Activated CD4-positive, alpha-beta T cell treated with anti-CD3 and anti-CD28 coated beads, Interleukin-10, Interleukin-2, amounts not matched to agents 100 ng/mL and 50 ng/mL, durations not matched to agents 16 hours and 8 hours (primary cell): ENCODE measurements around the gene PRAMEF10.
"Not testable (repeated sequence)": the region's sequence is repeated elsewhere in the genome, so short reads cannot be mapped to it uniquely, and the experiment has no call there.

ENCODE experiments used
- DNase-seq: peaks from one replicate; pipeline ENCODE4 v3.0.0-alpha.2; 2020

Gene PRAMEF10

GRCh38 chr1:12898170-12898569 lies at the start of gene PRAMEF10:
Gene PRAMEF10 (minus strand): TSS chr1:12898270. CDS start chr1:12895847, 2,423 bp downstream.
- not testable (repeated sequence) for DNase-seq

GRCh38 chr1:12947480-12947879 lies 49.4 kb upstream of the PRAMEF10 start, which contains the start of gene PRAMEF6:
Gene PRAMEF6 (minus strand): TSS chr1:12947580. CDS start chr1:12942518, 5,062 bp downstream.
- DNase-seq = not testable (repeated sequence)

GRCh38 chr1:12924368-12924767 lies 26.3 kb upstream of the PRAMEF10 start:
- DNase-seq = not testable (repeated sequence)

DNA sequence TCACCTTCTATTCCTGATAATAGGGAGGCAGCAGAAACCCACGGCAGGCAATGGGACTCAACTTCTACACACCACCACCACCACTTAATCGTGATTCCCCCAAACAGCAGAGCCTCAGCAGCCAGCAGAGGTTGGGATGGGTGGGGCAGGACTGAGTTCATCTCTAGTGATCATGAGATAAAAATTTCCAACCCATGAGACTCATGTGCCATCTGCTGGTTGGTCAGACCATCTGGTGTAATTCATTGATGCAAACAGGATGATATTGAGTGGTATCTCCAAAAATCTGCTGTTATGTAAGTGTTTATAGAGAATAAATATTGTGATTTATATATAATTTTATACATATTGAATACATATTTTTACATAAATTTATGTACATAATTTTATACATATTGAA lies 23.7 kb upstream of the PRAMEF10 start:
- not testable (repeated sequence) for DNase-seq

DNA sequence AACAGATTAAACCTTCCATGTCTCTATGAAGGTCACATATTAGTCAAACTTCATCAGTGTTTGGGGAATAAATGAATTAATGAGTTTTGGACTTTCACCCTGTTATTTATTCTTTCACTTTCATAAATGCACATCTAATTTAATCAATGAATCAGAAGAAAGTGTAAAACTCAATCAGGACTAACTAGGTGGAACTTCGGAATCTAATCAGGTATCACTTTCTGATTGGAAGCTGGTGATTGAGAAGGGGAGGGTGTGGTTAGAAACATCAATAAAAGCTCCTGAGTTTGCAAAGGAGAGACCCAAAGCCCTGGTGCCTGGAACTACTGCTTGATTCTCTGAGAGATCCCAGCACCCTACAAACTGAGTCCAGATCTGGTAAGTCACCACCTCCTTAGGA lies 18.2 kb upstream of the PRAMEF10 start, which contains the start of gene PRAMEF7:
PRAMEF7 (plus strand) TSS at position 301 of the 400 bp plus-strand sequence. CDS start 1,083 bp downstream, outside the sequence.
- not testable (repeated sequence) for DNase-seq

- not testable (repeated sequence) for DNase-seq
Observed at GRCh38 chr1:12903793-12904572, 5.9 kb upstream of the PRAMEF10 start.

DNA sequence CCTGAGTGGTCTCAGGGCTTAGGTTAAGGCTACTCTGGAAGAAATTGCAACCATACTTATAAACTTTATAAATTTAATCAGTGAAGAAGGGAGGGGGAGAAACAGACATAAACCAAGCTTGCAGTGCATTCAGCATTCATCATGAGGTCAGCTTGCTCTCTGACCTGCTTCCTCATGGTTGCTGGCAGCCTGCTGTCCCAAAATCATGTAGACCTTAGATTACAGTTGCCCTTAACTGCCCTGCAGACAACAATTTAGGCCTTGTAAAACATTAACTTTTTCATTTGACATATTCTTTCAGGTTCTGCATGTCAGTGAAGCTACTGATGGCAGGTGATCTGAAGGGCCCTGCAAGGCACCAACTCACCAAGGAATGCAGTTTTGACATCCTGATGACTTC lies 1.1 kb upstream of the PRAMEF10 start:
- DNase-seq = not testable (repeated sequence)

GRCh38 chr1:12886101-12886500 lies 12.0 kb downstream of the PRAMEF10 start, which contains the start of gene PRAMEF4:
Gene PRAMEF4 (minus strand): TSS chr1:12886201. CDS start chr1:12883394, 2,807 bp downstream.
- not testable (repeated sequence) for DNase-seq

GRCh38 chr1:12878453-12878852 lies 19.6 kb downstream of the PRAMEF10 start:
- not testable (repeated sequence) for DNase-seq

- DNase-seq = not testable (repeated sequence)
Observed at GRCh38 chr1:12863131-12863880, 34.8 kb downstream of the PRAMEF10 start.

- not testable (repeated sequence) for DNase-seq
Observed at GRCh38 chr1:12856786-12857185, 41.3 kb downstream of the PRAMEF10 start, which contains the start of gene PRAMEF2. Gene PRAMEF2 (plus strand): TSS chr1:12857086. CDS start chr1:12859010, 1,924 bp downstream.

DNA sequence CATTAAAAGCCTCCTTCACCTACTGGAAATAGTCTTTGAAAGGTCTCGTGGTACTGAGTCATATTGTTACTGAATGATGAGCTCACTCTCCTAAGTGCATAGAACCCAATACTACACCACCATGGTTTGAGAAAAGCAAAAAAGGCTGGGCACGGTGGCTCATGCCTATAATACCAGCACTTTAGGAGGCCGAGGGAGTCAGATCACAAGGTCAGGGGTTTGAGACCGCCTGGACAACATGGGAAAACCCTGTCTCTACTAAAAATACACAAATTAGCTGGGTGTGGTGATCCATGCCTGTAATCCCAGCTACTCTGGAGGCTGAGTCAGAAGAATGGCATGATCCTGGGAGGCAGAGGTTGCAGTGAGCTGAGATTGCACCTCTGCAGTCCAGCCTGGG lies 46.3 kb downstream of the PRAMEF10 start:
- no peak for DNase-seq

DNA sequence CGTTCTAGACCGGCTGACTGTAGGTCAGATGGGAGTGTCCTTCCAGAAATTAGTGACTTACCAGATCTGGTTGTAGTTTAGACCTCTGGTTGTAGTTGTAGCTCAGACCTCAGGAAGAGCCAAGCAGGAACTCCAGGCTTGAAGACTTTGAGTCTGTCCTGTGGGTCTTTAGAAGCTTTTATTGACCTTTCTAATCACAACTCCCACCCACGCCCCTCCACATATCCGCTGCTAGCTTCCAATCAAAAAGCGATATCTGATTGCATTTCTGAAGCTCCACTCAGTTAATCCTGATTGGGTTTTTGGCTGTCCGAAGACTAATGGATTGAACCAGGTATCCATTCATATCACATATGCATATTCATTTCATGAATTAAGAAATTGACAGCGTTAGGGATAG lies 49.5 kb downstream of the PRAMEF10 start, which contains the start of gene HNRNPCL1:
HNRNPCL1 (minus strand) TSS at position 101 of the 400 bp plus-strand sequence. CDS start 431 bp downstream, outside the sequence.
- not testable (repeated sequence) for DNase-seq
